IMR-90 (cell line): Measurements from ENCODE around the gene TBC1D1. TPM values are rescaled to one million over a fixed set of nuclear protein-coding genes. Genes with fewer than 3 reads are reported as not detected.

Source experiments
- ATAC-seq: fragments of 200-7000 bp; cut with Tn5 transposase; 2 replicates; pipeline ENCODE4 v1.9.1; 2020; ENCODE audit warnings: low read depth, mild to moderate bottlenecking, moderate library complexity
- BruUV-seq: library from RNA; stranded (reverse); fragments of 400-500 nt; replicated peaks from 2 replicates; lab custom pipeline; 2021; lab: Mats Ljungman, UMichigan
- CTCF ChIA-PET: fragments of 300-600 bp; formaldehyde crosslinking; extraction: SDS; loops from one replicate; lab custom pipeline; 2021; ENCODE audit warnings: antibody characterized with exemption; lab: Yijun Ruan, JAX
- POLR2A ChIA-PET: fragments of 300-600 bp; sonication (Branson Sonifier 250); formaldehyde crosslinking; loops from one replicate; lab custom pipeline; 2022; ENCODE audit warnings: antibody characterized with exemption; ENCODE audit not compliant: unreplicated experiment; lab: Charles Lee
- DNase-seq: peaks from one replicate; pipeline ENCODE4 v3.0.0; 2013
- H2AFZ ChIP-seq: replicated peaks from 2 replicates; pipeline ENCODE3; 2013; ENCODE audit warnings: low read length, mild to moderate bottlenecking; ENCODE audit not compliant: poor library complexity
- H2AK5ac ChIP-seq: 2 replicates; pipeline ENCODE4 v1.6.1; 2013; ENCODE audit warnings: low read depth, low read length, inconsistent platforms
- H2AK9ac ChIP-seq: replicated peaks from 2 replicates; pipeline ENCODE3; 2013; ENCODE audit warnings: mild to moderate bottlenecking, low read depth, low read length, moderate library complexity; ENCODE audit not compliant: poor library complexity
- H2BK120ac ChIP-seq: 2 replicates; pipeline ENCODE4 v1.6.1; 2013; ENCODE audit warnings: low read depth, low read length, inconsistent platforms
- H2BK15ac ChIP-seq: 3 replicates; pipeline ENCODE4 v1.6.1; 2013; ENCODE audit warnings: low read depth, low read length, inconsistent platforms
- H2BK20ac ChIP-seq: 2 replicates; pipeline ENCODE4 v1.6.1; 2013; ENCODE audit warnings: low read depth, mild to moderate bottlenecking, inconsistent platforms, low read length, moderate library complexity
- H2BK5ac ChIP-seq: 2 replicates; pipeline ENCODE4 v1.6.1; 2013; ENCODE audit warnings: mild to moderate bottlenecking, low read depth, low read length, inconsistent platforms; ENCODE audit not compliant: poor library complexity, severe bottlenecking
- H3K14ac ChIP-seq: replicated peaks from 2 replicates; pipeline ENCODE4 v1.6.1; 2013; ENCODE audit warnings: low read depth, low read length, inconsistent platforms
- H3K18ac ChIP-seq: 2 replicates; pipeline ENCODE4 v1.6.1; 2013; ENCODE audit warnings: low read depth, low read length, control low read depth
- H3K23ac ChIP-seq: 2 replicates; pipeline ENCODE4 v1.6.1; 2013; ENCODE audit warnings: low read depth, low read length, inconsistent platforms
- H3K27ac ChIP-seq: 2 replicates; pipeline ENCODE4 v1.5.1; 2013; ENCODE audit warnings: mild to moderate bottlenecking, control low read depth, low read length; ENCODE audit not compliant: insufficient read depth
- H3K27me3 ChIP-seq: 2 replicates; pipeline ENCODE4 v1.6.1; 2013; ENCODE audit warnings: low read length; ENCODE audit not compliant: control insufficient read depth, insufficient read depth
- H3K36me3 ChIP-seq: 2 replicates; pipeline ENCODE4 v1.6.1; 2013; ENCODE audit warnings: low read length, mixed read lengths; ENCODE audit not compliant: control insufficient read depth, insufficient read depth
- H3K4ac ChIP-seq: 2 replicates; pipeline ENCODE4 v1.6.1; 2013; ENCODE audit warnings: low read depth, low read length, inconsistent platforms
- H3K4me1 ChIP-seq: 2 replicates; pipeline ENCODE4 v1.6.1; 2013; ENCODE audit warnings: low read length, mixed read lengths; ENCODE audit not compliant: control insufficient read depth, insufficient read depth
- H3K4me2 ChIP-seq: 2 replicates; pipeline ENCODE4 v1.6.1; 2013; ENCODE audit warnings: low read depth, mild to moderate bottlenecking, control low read depth, low read length, moderate library complexity
- H3K4me3 ChIP-seq: 2 replicates; pipeline ENCODE4 v1.5.1; 2013; ENCODE audit warnings: low read depth, mild to moderate bottlenecking, control low read depth, low read length, moderate library complexity; ENCODE audit not compliant: insufficient read depth
- H3K56ac ChIP-seq: 2 replicates; pipeline ENCODE4 v1.6.1; 2013; ENCODE audit warnings: low read length, inconsistent platforms; ENCODE audit not compliant: insufficient read depth; ENCODE audit errors: extremely low read depth
- H3K79me1 ChIP-seq, 2 experiments: 2 replicates each; pipeline ENCODE4 v1.6.1; 2013; ENCODE audit warnings: low read length in 2 of 2, inconsistent platforms in 1 of 2, low read depth in 1 of 2
- H3K9ac ChIP-seq: 2 replicates; pipeline ENCODE4 v1.6.1; 2013; ENCODE audit warnings: low read depth, low read length, control low read depth
- H3K9me1 ChIP-seq: 2 replicates; pipeline ENCODE4 v1.6.1; 2013; ENCODE audit warnings: low read length, inconsistent platforms; ENCODE audit not compliant: insufficient read depth
- H3K9me3 ChIP-seq: 2 replicates; pipeline ENCODE4 v1.6.1; 2013; ENCODE audit warnings: low read length; ENCODE audit not compliant: control insufficient read depth, insufficient read depth
- H4K20me1 ChIP-seq: 2 replicates; pipeline ENCODE4 v1.6.1; 2013; ENCODE audit warnings: low read length, inconsistent platforms; ENCODE audit not compliant: insufficient read depth
- H4K5ac ChIP-seq: 2 replicates; pipeline ENCODE4 v1.6.1; 2013; ENCODE audit warnings: mild to moderate bottlenecking, low read depth, low read length, control low read depth
- H4K8ac ChIP-seq, 2 experiments: 2 replicates each; pipeline ENCODE4 v1.6.1; 2013; ENCODE audit warnings: low read depth in 2 of 2, low read length in 2 of 2, control low read depth in 1 of 2, inconsistent platforms in 1 of 2
- H4K91ac ChIP-seq: 2 replicates; pipeline ENCODE4 v1.6.1; 2013; ENCODE audit warnings: low read depth, low read length, inconsistent platforms; ENCODE audit not compliant: insufficient read depth
- BHLHE40 ChIP-seq: fragments of 150-350 bp; IDR thresholded peaks from 2 replicates; pipeline ENCODE4 v1.6.1; 2016; ENCODE audit warnings: mild to moderate bottlenecking, low read depth, low read length
- CEBPB ChIP-seq: IDR thresholded peaks from 2 replicates; pipeline ENCODE4 v1.6.1; 2012; ENCODE audit warnings: low read depth, low read length, improper control_type of control experiment
- CHD1 ChIP-seq: IDR thresholded peaks from 2 replicates; pipeline ENCODE4 v1.6.1; 2012; ENCODE audit warnings: low read depth, low read length, improper control_type of control experiment
- FOS ChIP-seq: fragments of 150-350 bp; IDR thresholded peaks from 2 replicates; pipeline ENCODE4 v1.6.1; 2016; ENCODE audit warnings: low read depth, low read length
- MAFK ChIP-seq: IDR thresholded peaks from 2 replicates; pipeline ENCODE4 v1.6.1; 2012; ENCODE audit warnings: low read depth, low read length, improper control_type of control experiment
- MAZ ChIP-seq: IDR thresholded peaks from 2 replicates; pipeline ENCODE4 v1.6.1; 2012; ENCODE audit warnings: low read depth, mild to moderate bottlenecking, low read length, improper control_type of control experiment, moderate library complexity, borderline replicate concordance
- MXI1 ChIP-seq: IDR thresholded peaks from 2 replicates; pipeline ENCODE4 v1.6.1; 2012; ENCODE audit warnings: low read depth, mild to moderate bottlenecking, low read length, moderate library complexity, borderline replicate concordance
- NFE2L2 ChIP-seq: fragments of 150-350 bp; IDR thresholded peaks from 2 replicates; pipeline ENCODE4 v1.6.1; 2016; ENCODE audit warnings: low read depth, mild to moderate bottlenecking, low read length
- POLR2A ChIP-seq: IDR thresholded peaks from 2 replicates; pipeline ENCODE4 v1.6.1; 2012; ENCODE audit warnings: mild to moderate bottlenecking, low read depth, low read length
- RAD21 ChIP-seq: IDR thresholded peaks from 2 replicates; pipeline ENCODE4 v1.6.1; 2012; ENCODE audit warnings: low read length, improper control_type of control experiment
- RCOR1 ChIP-seq: IDR thresholded peaks from 2 replicates; pipeline ENCODE4 v1.6.1; 2012; ENCODE audit warnings: mild to moderate bottlenecking, low read length, improper control_type of control experiment; ENCODE audit not compliant: insufficient replicate concordance
- RFX5 ChIP-seq: IDR thresholded peaks from 2 replicates; pipeline ENCODE4 v1.8.0; 2012; ENCODE audit warnings: low read depth, mild to moderate bottlenecking, low read length, moderate library complexity
- SMC3 ChIP-seq: fragments of 150-350 bp; IDR thresholded peaks from 2 replicates; pipeline ENCODE4 v1.6.1; 2016; ENCODE audit warnings: low read depth, mild to moderate bottlenecking, antibody characterized with exemption, low read length, moderate library complexity
- USF2 ChIP-seq: fragments of 150-350 bp; IDR thresholded peaks from 2 replicates; pipeline ENCODE4 v1.6.1; 2017; ENCODE audit warnings: mild to moderate bottlenecking, antibody characterized with exemption, low read length, low read depth
- WGBS, 2 experiments: methylation state at CpG; one replicate each; pipeline versions ENCODE4 v1.1.5 to v1.1.7; 2013; ENCODE audit warnings: missing lambda C conversion rate in 2 of 2; ENCODE audit not compliant: insufficient read length in 1 of 2; ENCODE audit errors: extremely low coverage in 2 of 2; 5-methylcytosine and 5-hydroxymethylcytosine counted together
- dilution Hi-C: fragments of 300-500 bp; cut with HindIII; formaldehyde crosslinking; loops from one replicate; pipeline ENCODE4 v1.14.3; 2018; ENCODE audit warnings: low sequenced_read_pairs; ENCODE audit not compliant: unreplicated experiment
- in situ Hi-C: fragments of 300-500 bp; cut with MboI; formaldehyde crosslinking; loops from 3 replicates; pipeline ENCODE4 v1.14.3; 2019; ENCODE audit warnings: low sequenced_read_pairs, inconsistent platforms, mixed read lengths
- intact Hi-C: fragments of 100-400 bp; cut with micrococcal nuclease; formaldehyde crosslinking; loops from 2 replicates; pipeline ENCODE4 v1.10.0; 2022
- polyA plus RNA-seq, 3 experiments: library from polyadenylated mRNA; depleted of rRNA; stranded (reverse); fragments of >200 nt; gene quantifications; 2 replicates each; pipeline ENCODE4 v1.2.3, GENCODE V29; 2012; ENCODE audit warnings: low replicate concordance in 1 of 3
- total RNA-seq: library from RNA; depleted of rRNA; stranded (reverse); fragments of >200 nt; gene quantifications from 2 replicates; pipeline ENCODE4 v1.2.3, GENCODE V29; 2012
- TF ChIP-seq, protein P1 (sequence below): conservative IDR thresholded peaks from 2 replicates; pipeline ENCODE4 v1.5.1; 2012; ENCODE audit warnings: mild to moderate bottlenecking, low read depth, low read length, improper control_type of control experiment

TBC1D1 gene
- total and polyA plus RNA-seq, 2 of the 4 experiments (the other 2 are of a cell fraction), result 42.4 to 104 TPM

DNA sequence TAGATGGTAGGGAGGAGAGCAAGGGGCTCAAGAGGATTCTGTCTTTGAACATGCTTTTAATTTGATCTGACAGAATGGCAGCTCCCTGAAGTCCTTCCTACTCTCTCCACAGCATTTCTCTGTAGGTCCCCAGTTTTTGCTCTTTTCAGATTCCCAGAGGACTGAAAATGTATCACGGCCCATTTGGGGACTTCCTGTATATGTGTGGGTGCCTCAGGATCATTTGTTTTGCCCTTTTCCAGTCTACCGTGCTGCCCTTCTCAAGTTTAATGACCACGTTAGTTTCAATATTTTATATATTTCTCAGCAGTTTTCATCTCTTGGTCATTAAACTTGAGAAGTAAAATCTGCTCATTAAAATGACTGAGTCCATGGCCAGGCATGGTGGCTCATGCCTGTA is 2.3 kb downstream of the TBC1D1 start:
- Histone ChIP-seq H4K5ac (no peak overlapping the region), H4K20me1 (no peaks in the 10 kb centered on the region), H3K14ac (no peak overlapping the region), H3K79me1 (no peaks in the 10 kb centered on the region), H3K18ac (no peak overlapping the region), H4K8ac (no peak overlapping the region), H3K4me1 (no peaks in the 10 kb centered on the region; the same call in 1 of the 2 replicates), H3K9me3 (no peaks in the 10 kb centered on the region), H3K27ac (no peak overlapping the region), H3K4ac (no peak overlapping the region), H2BK15ac (no peak overlapping the region), H2BK120ac (no peak overlapping the region), H3K9ac (no peak overlapping the region), H3K27me3 (peaks cover 53% of the 10 kb centered on the region), H3K4me2 (no peak overlapping the region), H2AFZ (no peak overlapping the region), H4K91ac (no peak overlapping the region), H2AK9ac (no peak overlapping the region), H2AK5ac (no peak overlapping the region), H3K4me3 (no peak overlapping the region), H3K56ac (no peak overlapping the region), H2BK20ac (no peak overlapping the region), H2BK5ac (no peak overlapping the region), H3K9me1 (no peaks in the 10 kb centered on the region), H3K23ac (no peak overlapping the region), H3K36me3 (no peaks in the 10 kb centered on the region)
- CTCF ChIA-PET, result no interaction called here
- intact Hi-C loops (no loop called here), in situ Hi-C loops (no loop called here), dilution Hi-C loops (no loop called here)
- 83% methylated on average over 1 of the region's 3 CpGs; no CpG with 5 or more reads in 1 of the 2 experiments for WGBS, 2 experiments
- ATAC-seq (no peak), DNase-seq (no peak)
- TF ChIP-seq MAZ (no peak), MAFK (no peak), SMC3 (no peak), USF2 (no peak), RCOR1 (no peak), BHLHE40 (no peak), CHD1 (no peak), POLR2A (no peak), CEBPB (no peak), NFE2L2 (no peak), RAD21 (no peak), MXI1 (no peak), RFX5 (no peak), FOS (no peak)
- TF ChIP-seq, protein P1, sequence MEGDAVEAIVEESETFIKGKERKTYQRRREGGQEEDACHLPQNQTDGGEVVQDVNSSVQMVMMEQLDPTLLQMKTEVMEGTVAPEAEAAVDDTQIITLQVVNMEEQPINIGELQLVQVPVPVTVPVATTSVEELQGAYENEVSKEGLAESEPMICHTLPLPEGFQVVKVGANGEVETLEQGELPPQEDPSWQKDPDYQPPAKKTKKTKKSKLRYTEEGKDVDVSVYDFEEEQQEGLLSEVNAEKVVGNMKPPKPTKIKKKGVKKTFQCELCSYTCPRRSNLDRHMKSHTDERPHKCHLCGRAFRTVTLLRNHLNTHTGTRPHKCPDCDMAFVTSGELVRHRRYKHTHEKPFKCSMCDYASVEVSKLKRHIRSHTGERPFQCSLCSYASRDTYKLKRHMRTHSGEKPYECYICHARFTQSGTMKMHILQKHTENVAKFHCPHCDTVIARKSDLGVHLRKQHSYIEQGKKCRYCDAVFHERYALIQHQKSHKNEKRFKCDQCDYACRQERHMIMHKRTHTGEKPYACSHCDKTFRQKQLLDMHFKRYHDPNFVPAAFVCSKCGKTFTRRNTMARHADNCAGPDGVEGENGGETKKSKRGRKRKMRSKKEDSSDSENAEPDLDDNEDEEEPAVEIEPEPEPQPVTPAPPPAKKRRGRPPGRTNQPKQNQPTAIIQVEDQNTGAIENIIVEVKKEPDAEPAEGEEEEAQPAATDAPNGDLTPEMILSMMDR, result no peak
- no TSS peak for BruUV-seq
- POLR2A ChIA-PET, result no interaction called here
